Measurements from ENCODE around the gene SPTB.

SPTB gene

GRCh38 chr14:64773046-64773445 is 106.7 kb downstream of the SPTB start:
- no peaks in the 10 kb centered on the region for H3K9me2 ChIP-seq (replicated peaks; ENCODE audit: insufficient read depth, low read length)
- no peak overlapping the region for H3K4me3 ChIP-seq (ENCODE audit: insufficient read depth, low read length, poor library complexity, severe bottlenecking)
- TF ChIP-seq CTCF (IDR thresholded peaks at IDR 0.05; ENCODE audit: insufficient read depth, low read length, poor library complexity, severe bottlenecking) = no peak
- TF ChIP-seq EZH2phosphoT487 (conservative IDR thresholded peaks at IDR 0.05; ENCODE audit: low read length) = no peak
- no peaks in the 10 kb centered on the region for H3K9me3 ChIP-seq (ENCODE audit: insufficient read depth, low read length)
- no peaks in the 10 kb centered on the region for H3K27me3 ChIP-seq (ENCODE audit: low read length)
- H3K9ac ChIP-seq (ENCODE audit: low read length) = no peak overlapping the region
- no peak overlapping the region for H3K4me2 ChIP-seq (ENCODE audit: low read depth, low read length, poor library complexity, severe bottlenecking)
- H3K27ac ChIP-seq (ENCODE audit: low read depth, low read length) = no peak overlapping the region
- H4K20me1 ChIP-seq (ENCODE audit: low read depth, low read length) = no peaks in the 10 kb centered on the region
- no peaks in the 10 kb centered on the region for H3K36me3 ChIP-seq (ENCODE audit: low read length)
- no peak overlapping the region for H2AFZ ChIP-seq (ENCODE audit: low read depth, low read length, severe bottlenecking)
- no peaks in the 10 kb centered on the region for H3K79me2 ChIP-seq (ENCODE audit: insufficient read depth, low read length)
- H3F3A ChIP-seq (ENCODE audit: insufficient read depth) = no peaks in the 10 kb centered on the region

GRCh38 chr14:64772397-64772950 is 107.2 kb downstream of the SPTB start:
- no peak overlapping the region for H3K27ac ChIP-seq (ENCODE audit: low read depth, low read length)
- TF ChIP-seq CTCF (IDR thresholded peaks at IDR 0.05; ENCODE audit: insufficient read depth, low read length, poor library complexity, severe bottlenecking) = no peak
- TF ChIP-seq EZH2phosphoT487 (conservative IDR thresholded peaks at IDR 0.05; ENCODE audit: low read length) = no peak
- no peaks in the 10 kb centered on the region for H3K36me3 ChIP-seq (ENCODE audit: low read length)
- no peak overlapping the region for H2AFZ ChIP-seq (ENCODE audit: low read depth, low read length, severe bottlenecking)
- no peak overlapping the region for H3K4me3 ChIP-seq (ENCODE audit: insufficient read depth, low read length, poor library complexity, severe bottlenecking)
- H3K9me2 ChIP-seq (replicated peaks; ENCODE audit: insufficient read depth, low read length) = no peaks in the 10 kb centered on the region
- no peak overlapping the region for H3K9ac ChIP-seq (ENCODE audit: low read length)
- no peak overlapping the region for H3K4me2 ChIP-seq (ENCODE audit: low read depth, low read length, poor library complexity, severe bottlenecking)
- no peaks in the 10 kb centered on the region for H3K79me2 ChIP-seq (ENCODE audit: insufficient read depth, low read length)
- H3K27me3 ChIP-seq (ENCODE audit: low read length) = no peaks in the 10 kb centered on the region
- no peaks in the 10 kb centered on the region for H3K9me3 ChIP-seq (ENCODE audit: insufficient read depth, low read length)
- H4K20me1 ChIP-seq (ENCODE audit: low read depth, low read length) = no peaks in the 10 kb centered on the region
- no peaks in the 10 kb centered on the region for H3F3A ChIP-seq (ENCODE audit: insufficient read depth)

GRCh38 chr14:64771161-64771560 is 108.5 kb downstream of the SPTB start:
- TF ChIP-seq CTCF (IDR thresholded peaks at IDR 0.05; ENCODE audit: insufficient read depth, low read length, poor library complexity, severe bottlenecking) (no peak), EZH2phosphoT487 (conservative IDR thresholded peaks at IDR 0.05; ENCODE audit: low read length) (no peak)
- H3K27me3 ChIP-seq (ENCODE audit: low read length) = no peaks in the 10 kb centered on the region
- H3K27ac ChIP-seq (ENCODE audit: low read depth, low read length) = no peak overlapping the region
- no peaks in the 10 kb centered on the region for H3K79me2 ChIP-seq (ENCODE audit: insufficient read depth, low read length)
- no peaks in the 10 kb centered on the region for H3F3A ChIP-seq (ENCODE audit: insufficient read depth)
- no peak overlapping the region for H3K4me3 ChIP-seq (ENCODE audit: insufficient read depth, low read length, poor library complexity, severe bottlenecking)
- no peaks in the 10 kb centered on the region for H3K36me3 ChIP-seq (ENCODE audit: low read length)
- H3K9me3 ChIP-seq (ENCODE audit: insufficient read depth, low read length) = no peaks in the 10 kb centered on the region
- no peak overlapping the region for H2AFZ ChIP-seq (ENCODE audit: low read depth, low read length, severe bottlenecking)
- no peaks in the 10 kb centered on the region for H3K9me2 ChIP-seq (replicated peaks; ENCODE audit: insufficient read depth, low read length)
- no peak overlapping the region for H3K4me2 ChIP-seq (ENCODE audit: low read depth, low read length, poor library complexity, severe bottlenecking)
- H4K20me1 ChIP-seq (ENCODE audit: low read depth, low read length) = no peaks in the 10 kb centered on the region
- H3K9ac ChIP-seq (ENCODE audit: low read length) = no peak overlapping the region

Data from SU-DHL-6 (cell line).